ENCODE measurements around the gene FAT2. TPM values are rescaled to one million over a fixed set of nuclear protein-coding genes. Genes with fewer than 3 reads are reported as not detected.

The FAT2 gene
- total and polyA plus RNA-seq, 4 experiments from 2014 or later, result not detected

DNA sequence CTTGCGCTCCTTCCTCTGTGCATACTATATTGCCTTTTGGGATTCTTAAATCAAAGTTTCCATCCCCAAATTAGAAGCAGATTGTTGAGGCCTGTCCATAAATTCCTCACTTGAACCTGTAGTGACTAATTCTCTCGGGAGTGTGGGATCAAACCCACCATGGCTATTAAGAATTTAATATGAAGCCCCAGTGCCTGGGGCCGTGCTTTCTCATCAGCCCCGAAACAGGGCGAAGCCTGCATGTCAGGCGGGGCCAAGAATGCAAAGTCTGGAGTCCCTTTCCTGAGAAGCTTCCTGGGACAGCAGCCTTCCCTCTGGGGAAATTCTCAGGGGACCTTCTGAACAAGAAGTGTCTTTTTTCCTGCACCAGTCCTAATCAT lies 29.3 kb upstream of the FAT2 start:
- no peaks in the 10 kb centered on the region for H3K36me3 Mint-ChIP-seq
- no peaks in the 10 kb centered on the region for H3K9me3 Mint-ChIP-seq
- H3K4me3 Mint-ChIP-seq, result no peak overlapping the region
- POLR2A ChIA-PET (ENCODE audit: partially characterized antibody), result no interaction called here
- no peaks in the 10 kb centered on the region for H3K27me3 ChIP-seq (ENCODE audit: insufficient read depth, low read length)
- H3K27ac Mint-ChIP-seq, result no peak overlapping the region
- no peak for DNase-seq
- H3K27me3 Mint-ChIP-seq, result peaks cover 13 to 19% of the 10 kb centered on the region in 2 donors
- no peaks in the 10 kb centered on the region for H3K36me3 ChIP-seq (ENCODE audit: insufficient read depth, low read length)
- H3K27ac ChIP-seq (ENCODE audit: low read depth, low read length), result no peak overlapping the region
- H3K4me1 ChIP-seq (ENCODE audit: insufficient read depth, low read length), result peaks cover 8% of the 10 kb centered on the region
- no peaks in the 10 kb centered on the region for H3K9me3 ChIP-seq (ENCODE audit: control insufficient read depth in 1 of 2, low read length in 2 of 2)
- intact Hi-C loops (cut with micrococcal nuclease), result no loop called here
- CTCF ChIA-PET (ENCODE audit: partially characterized antibody), result no interaction called here
- H3K4me1 Mint-ChIP-seq, result peaks cover 0 to 14% (median 4%) of the 10 kb centered on the region in 4 donors
- no peak overlapping the region for H3K4me3 ChIP-seq (ENCODE audit: low read length in 2 of 2)

DNA sequence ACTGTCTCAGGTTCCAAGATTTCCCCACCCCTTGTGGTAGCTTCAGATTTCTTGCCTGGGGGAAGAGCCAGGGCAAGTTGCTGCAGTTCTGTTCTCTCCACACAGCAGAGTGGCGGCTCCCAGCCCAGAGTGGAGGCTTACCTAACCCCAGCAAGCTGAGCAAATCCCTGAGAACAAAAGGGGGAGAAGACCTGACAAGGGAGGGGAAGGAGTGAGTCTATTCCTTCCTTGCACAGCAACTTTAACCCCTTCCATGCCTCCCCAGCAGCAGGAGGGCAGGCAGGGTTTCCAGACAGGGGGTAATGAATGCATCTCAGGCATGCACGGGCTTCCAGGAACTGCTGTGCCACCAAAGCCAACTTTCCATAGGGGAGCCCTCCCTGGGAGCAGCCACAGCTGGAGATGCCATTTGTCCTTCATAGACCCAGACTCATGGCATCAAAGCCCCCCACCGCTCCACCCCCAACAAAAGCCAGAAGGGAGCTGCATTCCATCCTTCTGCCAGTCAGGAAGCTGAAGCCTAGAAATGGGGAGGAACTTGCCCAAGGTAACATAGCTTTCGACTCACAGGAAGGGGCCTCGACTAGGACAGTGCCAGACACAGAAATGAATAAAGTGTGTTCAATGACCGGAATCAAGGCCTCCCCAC lies 28.8 kb upstream of the FAT2 start:
- Mint-ChIP-seq H3K27ac (no peak overlapping the region), H3K4me1 (peaks cover 4 to 19% (median 9%) of the 10 kb centered on the region in 4 donors), H3K36me3 (no peaks in the 10 kb centered on the region), H3K27me3 (peaks cover 13 to 19% of the 10 kb centered on the region in 2 donors), H3K4me3 (no peak overlapping the region), H3K9me3 (no peaks in the 10 kb centered on the region)
- POLR2A ChIA-PET (ENCODE audit: partially characterized antibody), result no interaction called here
- DNase-seq, result no peak
- H3K27ac ChIP-seq (ENCODE audit: low read depth, low read length), result no peak overlapping the region
- H3K4me3 ChIP-seq (ENCODE audit: low read length in 2 of 2), result no peak overlapping the region
- intact Hi-C loops (cut with micrococcal nuclease), result no loop called here
- H3K4me1 ChIP-seq (ENCODE audit: insufficient read depth, low read length), result peaks cover 13% of the 10 kb centered on the region
- H3K27me3 ChIP-seq (ENCODE audit: insufficient read depth, low read length), result no peaks in the 10 kb centered on the region
- H3K9me3 ChIP-seq (ENCODE audit: control insufficient read depth in 1 of 2, low read length in 2 of 2), result no peaks in the 10 kb centered on the region
- CTCF ChIA-PET (ENCODE audit: partially characterized antibody), result interaction anchor here (1.2 kb wide), 1 partner anchor 32 kb away, joined by 5 read pairs; no protein-coding TSS in a partner anchor
- no peaks in the 10 kb centered on the region for H3K36me3 ChIP-seq (ENCODE audit: insufficient read depth, low read length)

DNA sequence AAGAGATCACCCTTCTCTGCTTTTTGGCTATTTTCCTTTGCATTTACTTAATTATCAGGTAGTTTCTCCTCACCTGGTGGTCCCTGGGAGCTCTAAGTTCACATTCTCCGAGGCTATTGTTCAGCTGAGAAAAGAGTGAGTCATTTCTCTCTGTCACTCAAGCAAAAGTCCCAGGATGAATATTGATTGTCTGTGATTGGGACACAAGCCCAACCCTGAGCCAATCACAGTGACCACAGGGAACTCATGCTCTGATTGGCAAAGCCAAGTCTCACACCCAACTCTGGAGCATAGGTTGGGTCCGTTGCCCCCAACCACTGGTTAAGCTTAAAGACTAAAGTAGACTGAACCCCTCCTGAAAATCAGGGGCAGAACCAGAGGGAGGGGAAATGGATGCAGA lies 27.8 kb upstream of the FAT2 start:
- H3K27ac Mint-ChIP-seq, result peak overlapping the region in 1 of 7 donors; percentile 69
- peaks cover 23% of the 10 kb centered on the region for H3K4me1 ChIP-seq (ENCODE audit: insufficient read depth, low read length)
- no peaks in the 10 kb centered on the region for H3K27me3 ChIP-seq (ENCODE audit: insufficient read depth, low read length)
- H3K4me3 Mint-ChIP-seq, result no peak overlapping the region
- H3K36me3 ChIP-seq (ENCODE audit: insufficient read depth, low read length), result no peaks in the 10 kb centered on the region
- ChIA-PET POLR2A (ENCODE audit: partially characterized antibody) (no interaction called here), CTCF (ENCODE audit: partially characterized antibody) (interaction anchor here (0.7 to 1.3 kb wide), 4 partner anchors 33 to 515 kb away, joined by 3 to 5 read pairs (median 4); no protein-coding TSS in a partner anchor)
- H3K4me1 Mint-ChIP-seq, result peaks cover 9 to 29% (median 18%) of the 10 kb centered on the region in 4 donors
- no peak overlapping the region for H3K27ac ChIP-seq (ENCODE audit: low read depth, low read length)
- no peaks in the 10 kb centered on the region for H3K9me3 ChIP-seq (ENCODE audit: control insufficient read depth in 1 of 2, low read length in 2 of 2)
- H3K36me3 Mint-ChIP-seq, result no peaks in the 10 kb centered on the region
- no peak overlapping the region for H3K4me3 ChIP-seq (ENCODE audit: low read length in 2 of 2)
- peaks cover 11 to 16% of the 10 kb centered on the region in 2 donors for H3K27me3 Mint-ChIP-seq
- no peak for DNase-seq
- H3K9me3 Mint-ChIP-seq, result no peaks in the 10 kb centered on the region
- intact Hi-C loops (cut with micrococcal nuclease), result no loop called here

DNA sequence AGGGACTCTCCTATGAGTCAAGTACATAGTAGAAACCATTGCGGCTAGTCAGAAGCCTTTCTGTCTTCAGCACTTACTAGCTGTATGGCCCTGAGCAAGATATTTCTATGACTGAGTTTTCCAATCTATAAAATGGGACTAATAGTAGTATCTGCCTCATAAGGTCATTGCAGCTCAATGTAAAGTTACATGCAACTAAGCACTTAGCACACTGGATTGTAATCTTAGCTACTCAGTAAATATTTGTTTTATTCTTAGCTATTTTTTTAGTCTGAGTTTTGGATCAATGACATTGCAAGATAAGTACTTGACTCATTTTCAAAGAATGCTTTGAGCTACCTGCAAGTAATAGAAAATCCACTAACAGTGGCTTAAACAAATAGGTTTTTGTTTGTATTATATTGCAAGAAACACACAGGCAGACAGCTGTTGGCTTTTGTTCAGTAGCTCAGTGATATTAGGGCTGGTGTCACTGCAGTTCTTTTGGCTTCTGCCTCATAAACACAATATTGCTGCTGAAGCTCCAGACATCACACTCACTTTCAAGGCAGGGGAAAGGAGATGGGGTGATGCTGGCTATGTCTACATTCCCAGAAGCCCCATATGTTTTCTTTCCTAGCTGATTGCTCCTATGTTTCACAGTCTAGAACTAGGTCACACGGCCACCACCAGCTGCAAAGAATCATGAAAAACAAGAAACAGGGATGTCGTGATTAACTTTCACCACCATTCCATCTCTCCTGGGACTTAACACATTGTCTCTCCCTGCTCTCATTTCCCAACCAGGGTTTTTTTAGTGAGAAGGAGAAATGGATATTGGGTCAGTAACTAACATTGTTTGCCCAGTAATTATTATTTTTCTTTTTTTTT lies 26.9 kb upstream of the FAT2 start:
- Histone ChIP-seq H3K36me3 (ENCODE audit: insufficient read depth, low read length) (no peaks in the 10 kb centered on the region), H3K27me3 (ENCODE audit: insufficient read depth, low read length) (no peaks in the 10 kb centered on the region), H3K9me3 (ENCODE audit: control insufficient read depth in 1 of 2, low read length in 2 of 2) (no peaks in the 10 kb centered on the region), H3K27ac (ENCODE audit: low read depth, low read length) (no peak overlapping the region), H3K4me1 (ENCODE audit: insufficient read depth, low read length) (peaks cover 31% of the 10 kb centered on the region), H3K4me3 (ENCODE audit: low read length in 2 of 2) (no peak overlapping the region)
- no peak for DNase-seq
- no peak overlapping the region for H3K4me3 Mint-ChIP-seq
- peak overlapping the region in 1 of 7 donors; percentile 69 for H3K27ac Mint-ChIP-seq
- ChIA-PET POLR2A (ENCODE audit: partially characterized antibody) (no interaction called here), CTCF (ENCODE audit: partially characterized antibody) (interaction anchor here (0.7 to 1.3 kb wide), 4 partner anchors 33 to 516 kb away, joined by 3 to 5 read pairs (median 4); no protein-coding TSS in a partner anchor)
- peaks cover 11 to 15% of the 10 kb centered on the region in 2 donors for H3K27me3 Mint-ChIP-seq
- no peaks in the 10 kb centered on the region for H3K9me3 Mint-ChIP-seq
- no peaks in the 10 kb centered on the region for H3K36me3 Mint-ChIP-seq
- intact Hi-C loops (cut with micrococcal nuclease), result no loop called here
- peaks cover 18 to 38% (median 26%) of the 10 kb centered on the region in 4 donors for H3K4me1 Mint-ChIP-seq

DNA sequence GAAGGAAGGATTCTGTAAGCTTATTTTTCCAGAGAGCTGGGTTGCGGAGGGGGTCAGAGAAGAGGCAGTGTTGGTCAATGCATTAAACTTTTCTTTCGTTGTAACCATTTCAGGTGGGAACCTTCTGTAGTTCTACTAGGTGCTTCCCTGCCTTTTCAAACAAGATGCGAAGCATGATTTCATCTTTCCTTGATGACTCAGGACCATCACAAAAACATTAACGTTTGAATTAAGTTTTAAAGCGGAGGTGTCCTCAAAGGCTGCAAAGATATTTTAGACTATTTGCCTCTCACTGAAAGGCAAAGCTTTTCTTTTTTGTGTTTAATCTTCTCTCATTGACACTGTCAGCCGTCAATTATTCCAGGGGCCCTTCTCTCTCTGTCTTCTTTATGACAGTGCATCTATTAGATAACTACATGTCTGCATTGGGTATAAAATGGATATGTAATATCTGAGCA lies 26.3 kb upstream of the FAT2 start:
- peaks cover 19 to 44% (median 33%) of the 10 kb centered on the region in 4 donors for H3K4me1 Mint-ChIP-seq
- Histone ChIP-seq H3K9me3 (ENCODE audit: control insufficient read depth in 1 of 2, low read length in 2 of 2) (no peaks in the 10 kb centered on the region), H3K4me1 (ENCODE audit: insufficient read depth, low read length) (peaks cover 38% of the 10 kb centered on the region), H3K36me3 (ENCODE audit: insufficient read depth, low read length) (no peaks in the 10 kb centered on the region), H3K27me3 (ENCODE audit: insufficient read depth, low read length) (no peaks in the 10 kb centered on the region), H3K27ac (ENCODE audit: low read depth, low read length) (no peak overlapping the region), H3K4me3 (ENCODE audit: low read length in 2 of 2) (no peak overlapping the region)
- H3K27me3 Mint-ChIP-seq, result peaks cover 10 to 15% of the 10 kb centered on the region in 2 donors
- H3K36me3 Mint-ChIP-seq, result no peaks in the 10 kb centered on the region
- intact Hi-C loops (cut with micrococcal nuclease), result no loop called here
- DNase-seq, result no peak
- H3K27ac Mint-ChIP-seq, result peak overlapping the region in 1 of 7 donors; percentile 23
- CTCF ChIA-PET (ENCODE audit: partially characterized antibody), result interaction anchor here (1.3 kb wide), 2 partner anchors 34 to 35 kb away, joined by 4 to 5 read pairs; no protein-coding TSS in a partner anchor
- no peak overlapping the region for H3K4me3 Mint-ChIP-seq
- H3K9me3 Mint-ChIP-seq, result peaks cover 0 to under 1% (median 0%) of the 10 kb centered on the region in 8 donors
- POLR2A ChIA-PET (ENCODE audit: partially characterized antibody), result no interaction called here

GRCh38 chr5:151615431-151615830 lies 24.3 kb upstream of the FAT2 start:
- Histone ChIP-seq H3K4me1 (ENCODE audit: insufficient read depth, low read length) (peaks cover 44% of the 10 kb centered on the region), H3K27ac (ENCODE audit: low read depth, low read length) (no peak overlapping the region), H3K27me3 (ENCODE audit: insufficient read depth, low read length) (no peaks in the 10 kb centered on the region), H3K36me3 (ENCODE audit: insufficient read depth, low read length) (no peaks in the 10 kb centered on the region), H3K4me3 (ENCODE audit: low read length in 2 of 2) (no peak overlapping the region), H3K9me3 (ENCODE audit: control insufficient read depth in 1 of 2, low read length in 2 of 2) (no peaks in the 10 kb centered on the region)
- H3K9me3 Mint-ChIP-seq, result peaks cover 0 to 2% (median 0%) of the 10 kb centered on the region in 8 donors
- no peak for DNase-seq
- ChIA-PET CTCF (ENCODE audit: partially characterized antibody) (interaction anchor here (5.4 kb wide), 1 partner anchor 36 kb away, joined by 24 read pairs; no protein-coding TSS in a partner anchor), POLR2A (ENCODE audit: partially characterized antibody) (no interaction called here)
- H3K27me3 Mint-ChIP-seq, result peaks cover 5 to 6% of the 10 kb centered on the region in 2 donors
- intact Hi-C loops (cut with micrococcal nuclease), result no loop called here
- H3K36me3 Mint-ChIP-seq, result no peaks in the 10 kb centered on the region
- peak overlapping the region in 2 of 7 donors; percentile 77 to 89 for H3K27ac Mint-ChIP-seq
- H3K4me3 Mint-ChIP-seq, result peak overlapping the region in 1 of 8 donors; percentile 49
- H3K4me1 Mint-ChIP-seq, result peaks cover 21 to 52% (median 43%) of the 10 kb centered on the region in 4 donors

DNA sequence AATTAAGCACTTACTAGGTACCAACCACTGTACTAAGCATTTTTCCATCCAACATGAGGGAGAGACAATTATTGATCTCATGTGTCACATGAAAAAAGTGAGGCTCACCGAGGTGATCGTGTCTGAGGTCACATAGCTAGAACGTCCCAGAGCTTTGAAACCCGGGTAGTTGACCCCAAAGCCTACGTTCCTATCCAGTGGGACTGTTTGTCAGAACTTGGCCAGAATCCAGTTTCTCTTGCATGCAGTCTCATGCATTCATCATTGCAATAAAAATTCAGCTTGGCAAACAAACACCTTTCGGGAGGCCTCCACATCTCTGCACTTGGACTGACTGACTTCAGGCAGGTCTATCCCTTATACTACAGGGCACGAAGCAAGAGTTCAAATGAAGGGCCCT lies 23.4 kb upstream of the FAT2 start:
- no peak overlapping the region for H3K27ac ChIP-seq (ENCODE audit: low read depth, low read length)
- ChIA-PET POLR2A (ENCODE audit: partially characterized antibody) (no interaction called here), CTCF (ENCODE audit: partially characterized antibody) (interaction anchor here (5.4 kb wide), 1 partner anchor 37 kb away, joined by 24 read pairs; no protein-coding TSS in a partner anchor)
- Mint-ChIP-seq H3K36me3 (no peaks in the 10 kb centered on the region), H3K4me1 (peaks cover 21 to 55% (median 43%) of the 10 kb centered on the region in 4 donors), H3K9me3 (peaks cover 0 to 2% (median 0%) of the 10 kb centered on the region in 8 donors), H3K4me3 (peak overlapping the region in 1 of 8 donors; percentile 13), H3K27me3 (peaks cover 5 to 6% of the 10 kb centered on the region in 2 donors), H3K27ac (peak overlapping the region in 3 of 7 donors; percentile 11 to 79 (median 24))
- intact Hi-C loops (cut with micrococcal nuclease), result no loop called here
- no peaks in the 10 kb centered on the region for H3K9me3 ChIP-seq (ENCODE audit: control insufficient read depth in 1 of 2, low read length in 2 of 2)
- DNase-seq, result no peak
- peaks cover 44% of the 10 kb centered on the region for H3K4me1 ChIP-seq (ENCODE audit: insufficient read depth, low read length)
- H3K4me3 ChIP-seq (ENCODE audit: low read length in 2 of 2), result no peak overlapping the region
- H3K36me3 ChIP-seq (ENCODE audit: insufficient read depth, low read length), result no peaks in the 10 kb centered on the region
- no peaks in the 10 kb centered on the region for H3K27me3 ChIP-seq (ENCODE audit: insufficient read depth, low read length)
